SHP77 treated with DMSO at 0.1 percent for 48 hours (cell line): ENCODE measurements around the gene INPP5F.
"Not testable (repeated sequence)": the region's sequence is repeated elsewhere in the genome, so short reads cannot be mapped to it uniquely, and the experiment has no call there.

ENCODE experiments used
- DNase-seq: peaks from one replicate; lab custom pipeline; 2025; lab: John Stamatoyannopoulos, UW

Gene INPP5F

DNA sequence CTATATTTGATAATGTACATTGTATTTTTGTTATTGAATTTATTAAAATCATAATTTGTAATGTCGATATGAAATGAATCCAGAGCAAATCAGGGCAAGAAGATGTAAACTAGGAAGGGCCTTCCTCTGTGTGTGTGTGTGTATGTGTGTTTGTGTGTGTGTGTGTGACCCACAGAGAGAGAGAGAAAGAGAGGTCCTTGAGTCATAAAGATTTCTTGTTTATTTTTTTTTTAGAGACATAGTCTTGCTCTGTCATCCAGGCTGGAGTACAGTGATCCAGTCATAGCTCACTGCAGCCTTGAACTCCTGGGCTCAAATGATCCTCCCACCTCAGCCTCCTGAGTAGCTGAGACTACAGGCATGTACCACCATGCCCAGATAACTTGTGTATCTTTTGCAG, 50.7 kb downstream of the INPP5F start:
- DNase-seq: no peak

DNA sequence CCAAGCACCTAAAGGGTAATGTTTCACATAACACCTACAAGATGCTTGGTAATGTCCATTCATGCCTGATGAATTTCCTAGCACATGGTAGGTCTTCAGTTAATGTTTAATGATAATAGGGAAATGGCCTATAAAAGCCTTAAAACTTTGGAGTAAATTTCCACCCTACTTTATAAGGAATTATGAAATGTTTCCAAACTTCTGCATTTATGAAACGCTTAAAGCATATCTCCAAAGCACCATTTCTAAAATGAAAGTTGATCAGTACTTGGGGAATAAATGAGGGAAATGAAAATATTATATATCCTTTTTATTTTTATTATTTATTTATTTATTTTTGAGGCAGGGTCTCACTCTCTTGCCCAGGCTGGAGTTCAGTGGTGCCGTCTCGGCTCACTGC, 51.8 kb downstream of the INPP5F start:
- no peak for DNase-seq

- no peak for DNase-seq
Observed at GRCh38 chr10:119778776-119779445, 53.1 kb downstream of the INPP5F start.

- no peak for DNase-seq
Observed at GRCh38 chr10:119780879-119781480, 55.1 kb downstream of the INPP5F start.

- no peak for DNase-seq
Observed at GRCh38 chr10:119781498-119781897, 55.6 kb downstream of the INPP5F start.

- DNase-seq: no peak
Observed at GRCh38 chr10:119782981-119783664, 57.3 kb downstream of the INPP5F start.

DNA sequence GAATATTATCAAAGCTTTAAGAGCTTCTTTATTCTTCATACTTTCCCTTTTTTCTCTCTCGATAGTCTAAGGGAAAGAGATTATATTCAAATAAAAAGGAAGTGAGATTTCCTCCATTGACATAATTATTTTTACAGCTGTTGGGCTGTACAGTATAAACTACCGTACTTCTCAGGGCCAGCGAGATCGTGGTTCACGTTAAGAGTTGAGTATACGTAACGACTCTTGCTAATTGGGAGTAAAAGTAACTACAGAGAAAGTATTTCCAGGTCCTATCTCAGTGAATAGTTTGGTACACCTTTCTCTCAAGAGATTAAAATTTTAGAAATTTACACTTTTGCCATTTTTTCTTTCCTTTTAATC, 57.8 kb downstream of the INPP5F start:
- no peak for DNase-seq

DNA sequence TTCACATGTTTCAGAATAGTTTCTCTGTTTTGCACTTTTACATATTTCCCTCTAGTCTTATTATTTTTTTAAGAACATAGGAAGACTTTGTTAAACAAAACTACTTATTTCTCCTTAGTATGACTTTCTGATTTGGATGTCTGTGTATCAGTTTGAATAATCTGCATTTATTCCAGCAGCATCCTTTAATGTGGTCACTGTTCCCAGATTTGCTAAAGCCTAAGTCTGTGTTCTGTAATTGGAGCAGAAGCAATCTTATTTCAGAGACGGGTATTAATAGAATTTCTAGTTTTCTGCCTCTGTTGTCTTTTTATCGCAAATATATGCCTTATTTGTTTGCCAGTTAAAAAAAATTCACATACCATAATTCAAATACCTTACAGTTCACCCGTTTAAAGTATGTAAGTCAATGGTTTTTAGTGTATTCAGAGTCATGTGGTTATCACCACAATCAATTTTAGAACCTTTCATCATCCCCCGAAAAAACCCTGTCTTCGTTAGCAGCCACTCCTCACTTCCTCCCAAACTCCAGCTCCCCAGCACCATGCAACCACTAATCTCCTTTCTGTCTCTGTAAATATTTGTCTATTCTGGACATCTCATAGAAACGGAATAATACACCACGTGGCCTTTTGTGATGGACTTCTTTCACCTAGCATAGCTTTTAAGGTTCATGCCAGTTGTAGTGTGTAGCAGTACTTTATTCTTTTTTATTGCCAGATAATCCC, 58.7 kb downstream of the INPP5F start:
- peak; percentile 72 for DNase-seq

GRCh38 chr10:119786117-119786769, 60.4 kb downstream of the INPP5F start:
- no peak for DNase-seq

GRCh38 chr10:119795101-119795500, 69.3 kb downstream of the INPP5F start:
- not testable (repeated sequence) for DNase-seq

GRCh38 chr10:119796039-119796438, 70.2 kb downstream of the INPP5F start:
- DNase-seq: no peak

DNA sequence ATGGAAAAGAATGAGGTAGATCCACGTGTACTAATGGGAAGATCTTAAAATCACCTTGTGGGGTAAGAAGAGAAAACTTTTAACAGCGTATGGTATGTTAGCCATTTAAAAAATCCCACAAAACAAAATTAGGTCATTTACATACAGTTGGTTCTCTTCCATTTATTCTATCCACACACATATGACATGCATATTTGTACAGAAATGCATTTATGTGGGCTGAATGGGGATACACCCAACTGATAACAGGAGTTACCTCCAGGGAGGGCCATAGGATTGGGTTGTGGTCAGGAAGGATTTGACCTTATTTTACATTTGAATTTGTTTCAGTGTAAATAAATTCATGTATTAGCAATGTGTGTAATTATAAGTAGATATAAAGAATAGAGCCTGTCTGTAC, 75.3 kb downstream of the INPP5F start:
- no peak for DNase-seq

- DNase-seq: no peak
Observed at GRCh38 chr10:119801998-119802538, 76.2 kb downstream of the INPP5F start.

- no peak for DNase-seq
Observed at GRCh38 chr10:119803264-119803663, 77.4 kb downstream of the INPP5F start.

DNA sequence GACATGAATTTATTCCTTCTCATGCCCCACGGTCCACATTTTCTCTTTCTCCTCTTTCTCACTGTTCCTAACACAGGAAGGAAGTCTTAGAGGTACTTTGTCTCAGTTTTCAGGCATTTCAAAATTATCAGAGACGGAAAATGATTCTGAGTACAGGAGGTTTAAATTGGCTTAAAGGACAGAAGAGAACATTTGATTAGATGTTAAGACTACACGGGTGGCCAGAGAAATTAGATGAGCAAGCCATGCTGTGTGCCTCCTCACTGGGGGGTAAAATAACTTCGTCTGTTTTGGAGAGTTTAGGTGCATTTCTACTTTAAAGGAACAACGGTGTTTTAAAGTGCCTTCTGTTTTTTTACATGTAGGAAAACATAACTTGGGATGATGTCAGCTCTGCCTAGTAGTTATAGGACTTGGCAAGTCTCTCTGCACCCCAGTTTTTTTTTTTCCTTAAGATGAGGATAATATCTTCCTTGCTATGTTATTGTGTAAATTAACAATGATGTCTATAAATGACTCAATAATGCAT, 79.9 kb downstream of the INPP5F start:
- DNase-seq: no peak

- no peak for DNase-seq
Observed at GRCh38 chr10:119806334-119807130, 80.7 kb downstream of the INPP5F start.

GRCh38 chr10:119807960-119808697, 82.3 kb downstream of the INPP5F start:
- peak; percentile 35 for DNase-seq

DNA sequence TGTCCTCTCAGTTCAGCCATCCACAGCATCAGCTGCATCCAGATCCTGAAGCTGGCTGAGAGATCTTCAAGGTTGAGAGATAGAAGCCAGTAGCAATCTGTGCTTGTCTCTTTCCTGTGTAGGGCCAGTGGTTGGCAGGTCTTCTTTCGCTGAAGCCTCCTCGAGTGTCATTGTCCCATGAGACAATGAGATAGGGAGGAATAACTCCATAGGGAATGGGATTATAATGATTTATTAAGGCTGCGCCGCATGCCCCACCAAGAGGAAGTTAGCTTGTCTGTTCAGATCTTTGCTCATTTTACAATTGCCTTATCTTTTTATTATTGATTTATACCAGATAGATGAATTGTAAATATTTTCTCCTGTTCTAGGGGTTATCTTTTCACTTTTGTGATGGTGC, 85.3 kb downstream of the INPP5F start:
- no peak for DNase-seq

GRCh38 chr10:119812684-119813083, 86.8 kb downstream of the INPP5F start:
- peak; percentile 75 for DNase-seq

DNA sequence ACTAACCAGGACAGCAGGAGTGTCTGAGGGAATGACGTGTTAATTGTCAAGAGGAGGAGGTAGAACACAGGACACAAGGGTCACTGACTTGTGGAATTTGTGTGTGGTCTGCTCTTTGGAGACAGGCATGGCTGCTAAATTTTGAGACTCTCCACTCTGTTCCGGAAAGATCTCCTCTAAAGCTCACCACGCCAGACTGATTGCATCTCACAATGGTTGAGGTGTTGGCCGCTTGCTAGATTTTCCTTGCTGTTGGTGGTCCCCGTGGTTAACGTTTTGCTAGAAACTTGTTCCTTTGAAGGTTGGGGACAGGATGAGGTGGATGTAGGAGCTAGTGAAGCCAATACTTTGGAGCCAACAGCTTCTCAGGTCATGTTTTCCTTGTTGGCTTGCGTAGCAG, 89.8 kb downstream of the INPP5F start:
- no peak for DNase-seq
